HS-27A (cell line): ENCODE measurements around the gene TNFAIP8L3.
A peak's percentile ranks its signal among the peaks of the same experiment; 100 is the strongest.

Experiments used
- DNase-seq: peaks from one replicate; pipeline ENCODE4 v3.0.0-alpha.2; 2012; ENCODE audit warnings: low read depth, missing footprints

TNFAIP8L3 gene

GRCh38 chr15:51114437-51115119 lies 19.9 kb upstream of the TNFAIP8L3 start:
- no peak for DNase-seq

- DNase-seq, result no peak
Observed at GRCh38 chr15:51112078-51112477, 17.4 kb upstream of the TNFAIP8L3 start.

- DNase-seq, result no peak
Observed at GRCh38 chr15:51111061-51111460, 16.4 kb upstream of the TNFAIP8L3 start.

- DNase-seq, result no peak
Observed at GRCh38 chr15:51110171-51110570, 15.5 kb upstream of the TNFAIP8L3 start.

- DNase-seq, result peak; percentile 94
Observed at GRCh38 chr15:51108933-51109550, 14.3 kb upstream of the TNFAIP8L3 start.

- no peak for DNase-seq
Observed at GRCh38 chr15:51107612-51108011, 12.9 kb upstream of the TNFAIP8L3 start.

- no peak for DNase-seq
Observed at GRCh38 chr15:51106481-51106880, 11.8 kb upstream of the TNFAIP8L3 start.

- no peak for DNase-seq
Observed at GRCh38 chr15:51105430-51106016, 10.8 kb upstream of the TNFAIP8L3 start.

GRCh38 chr15:51104512-51104911 lies 9.8 kb upstream of the TNFAIP8L3 start:
- no peak for DNase-seq

- DNase-seq, result no peak
Observed at GRCh38 chr15:51103330-51103729, 8.6 kb upstream of the TNFAIP8L3 start.

GRCh38 chr15:51100785-51101489 lies 6.2 kb upstream of the TNFAIP8L3 start:
- DNase-seq, result no peak

GRCh38 chr15:51099185-51099584 lies 4.5 kb upstream of the TNFAIP8L3 start:
- no peak for DNase-seq

GRCh38 chr15:51098331-51098619 lies 3.6 kb upstream of the TNFAIP8L3 start:
- DNase-seq, result no peak

- DNase-seq, result no peak
Observed at GRCh38 chr15:51097553-51098330, 3.0 kb upstream of the TNFAIP8L3 start.

GRCh38 chr15:51096976-51097375 lies 2.3 kb upstream of the TNFAIP8L3 start:
- no peak for DNase-seq

- no peak for DNase-seq
Observed at GRCh38 chr15:51095681-51096331, 1.1 kb upstream of the TNFAIP8L3 start.

GRCh38 chr15:51093839-51094605 lies 684 bp downstream of the TNFAIP8L3 start:
- no peak for DNase-seq

- DNase-seq, result no peak
Observed at GRCh38 chr15:51093488-51093838, 1.2 kb downstream of the TNFAIP8L3 start.

GRCh38 chr15:51092480-51093040 lies 2.1 kb downstream of the TNFAIP8L3 start:
- no peak for DNase-seq

GRCh38 chr15:51090753-51091152 lies 4.0 kb downstream of the TNFAIP8L3 start:
- DNase-seq, result no peak
